ENCODE results near the gene MTIF3.

DNA sequence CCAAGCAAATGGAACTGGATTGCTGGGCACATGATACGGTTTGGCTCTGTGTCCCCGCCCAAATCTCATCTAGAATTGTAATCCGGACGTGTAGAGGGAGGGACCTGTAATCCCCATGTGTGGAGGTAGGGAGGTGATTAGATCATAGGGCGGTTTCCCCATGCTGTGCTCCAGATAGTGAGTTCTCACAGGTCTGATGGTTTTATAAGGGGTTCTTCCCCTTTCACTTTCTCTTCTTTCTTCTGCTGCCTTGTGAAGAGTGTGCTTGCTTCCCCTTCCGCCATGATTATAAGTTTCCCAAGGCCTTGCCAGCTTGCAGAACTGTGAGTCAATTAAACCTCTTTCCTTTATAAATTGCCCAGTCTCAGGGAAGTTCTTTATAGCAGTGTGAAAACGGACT, 32.6 kb upstream of the MTIF3 start:
- TF ChIP-seq POLR2AphosphoS5 (IDR thresholded peaks at IDR 0.05; ENCODE audit: low read depth, low read length) (no peak), PAX5 (IDR thresholded peaks at IDR 0.05; ENCODE audit: insufficient read depth, low read length, severe bottlenecking) (no peak), POLR2A (IDR thresholded peaks at IDR 0.05; ENCODE audit: low read depth, low read length) (no peak), SPI1 (IDR thresholded peaks at IDR 0.05; ENCODE audit: low read depth, low read length) (peak; percentile 58), POU2F2 (IDR thresholded peaks at IDR 0.05; ENCODE audit: low read depth, low read length) (no peak)
